Measurements from ENCODE around the gene PITHD1.
"Not testable (repeated sequence)": the region's sequence is repeated elsewhere in the genome, so short reads cannot be mapped to it uniquely, and the experiment has no call there.

Gene PITHD1

DNA sequence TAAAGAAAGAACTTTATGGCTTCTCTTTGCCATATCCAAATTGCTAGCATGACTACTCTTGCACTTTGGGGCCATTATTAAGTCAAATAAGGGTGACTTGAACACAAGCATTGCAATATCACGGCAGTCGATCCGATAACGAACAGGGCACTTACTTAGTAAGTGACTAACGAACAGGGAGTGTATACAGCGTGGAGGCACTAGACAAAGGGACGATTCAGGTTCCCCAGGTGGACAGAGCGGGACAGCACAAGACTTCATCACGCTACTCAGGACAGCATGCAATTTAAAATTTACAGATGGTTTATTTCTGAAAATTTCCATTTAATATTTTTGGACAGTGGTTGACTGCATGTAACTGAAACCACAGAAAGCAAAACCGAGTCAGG, 5.4 kb upstream of the PITHD1 start:
- no peak for DNase-seq (ENCODE audit: low spot score)

DNA sequence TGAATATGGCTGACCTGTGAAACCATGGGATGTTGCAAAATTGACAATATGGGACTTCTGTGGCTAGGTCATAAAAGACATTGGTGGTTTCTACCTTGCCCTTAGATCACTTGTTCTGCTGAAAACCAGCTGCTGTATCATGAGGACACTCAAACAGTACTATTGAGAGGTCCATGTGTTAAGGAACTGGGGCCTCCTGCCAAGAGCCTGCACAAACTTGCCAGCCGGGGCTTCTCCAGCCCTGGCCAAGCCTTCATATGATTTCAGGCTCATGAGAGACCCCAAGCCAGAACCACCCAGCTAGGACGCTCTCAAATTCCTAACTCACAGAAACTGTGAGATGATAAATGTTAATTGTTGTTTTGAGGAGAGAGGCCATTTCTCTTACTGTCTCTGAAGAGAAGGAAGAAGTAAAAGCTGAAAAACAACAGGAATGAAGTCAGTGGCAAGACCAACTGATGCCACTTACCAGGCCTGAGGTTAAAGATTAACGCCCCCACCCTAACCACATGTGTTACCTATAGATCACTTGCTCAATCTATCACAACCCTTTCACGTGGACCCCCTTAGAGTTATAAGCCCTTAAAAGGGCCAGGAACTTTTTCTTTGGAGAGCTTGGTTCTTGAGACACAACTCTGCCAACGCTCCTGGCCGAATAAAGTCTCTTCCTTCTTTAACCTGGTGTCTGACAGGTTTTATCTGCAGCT, 3.9 kb upstream of the PITHD1 start:
- DNase-seq (ENCODE audit: low spot score), result no peak

GRCh38 chr1:23776217-23776616, 2.0 kb upstream of the PITHD1 start:
- DNase-seq (ENCODE audit: low spot score), result no peak

- DNase-seq (ENCODE audit: low spot score), result no peak
Observed at GRCh38 chr1:23779826-23780371, 1.7 kb downstream of the PITHD1 start.

- DNase-seq (ENCODE audit: low spot score), result not testable (repeated sequence)
Observed at GRCh38 chr1:23783141-23783540, 4.9 kb downstream of the PITHD1 start.

GRCh38 chr1:23784846-23785245, 6.6 kb downstream of the PITHD1 start:
- no peak for DNase-seq (ENCODE audit: low spot score)

GRCh38 chr1:23787701-23788100, 9.5 kb downstream of the PITHD1 start:
- no peak for DNase-seq (ENCODE audit: low spot score)

GRCh38 chr1:23788695-23789094, 10.5 kb downstream of the PITHD1 start:
- no peak for DNase-seq (ENCODE audit: low spot score)

- peak; percentile 84 for DNase-seq (ENCODE audit: low spot score)
Observed at GRCh38 chr1:23790696-23791515, 12.7 kb downstream of the PITHD1 start, which contains the start of gene LYPLA2. Gene LYPLA2 (plus strand): TSS chr1:23791145. CDS start chr1:23792683, 1,538 bp downstream.

DNA sequence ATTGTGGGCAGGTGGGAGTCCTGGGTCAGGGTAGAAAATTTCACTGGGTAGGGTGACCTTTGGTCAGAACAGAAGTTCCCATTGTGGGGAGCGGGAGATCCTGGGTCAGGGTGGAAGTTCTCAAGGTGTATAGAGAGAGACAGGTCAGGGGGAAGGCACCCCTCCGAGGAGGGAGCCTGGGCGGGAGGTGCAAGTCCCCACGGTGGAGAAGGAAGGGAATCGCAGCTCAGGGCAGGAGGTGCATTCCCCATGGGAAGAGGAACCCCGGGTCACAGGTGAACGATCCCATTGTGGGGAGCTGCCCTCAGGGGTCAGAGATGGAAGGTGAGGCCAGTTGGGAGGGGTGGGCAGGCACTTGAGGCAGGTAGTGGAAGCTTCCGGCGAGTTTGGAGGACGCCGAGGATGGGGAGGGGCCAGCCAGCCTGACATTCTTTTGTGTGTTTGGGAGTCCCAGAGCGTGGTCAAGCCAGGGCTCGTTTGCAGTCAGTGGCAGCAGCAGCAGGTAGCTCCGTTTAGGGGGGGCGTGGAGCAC, 13.4 kb downstream of the PITHD1 start:
- DNase-seq (ENCODE audit: low spot score), result no peak

DNA sequence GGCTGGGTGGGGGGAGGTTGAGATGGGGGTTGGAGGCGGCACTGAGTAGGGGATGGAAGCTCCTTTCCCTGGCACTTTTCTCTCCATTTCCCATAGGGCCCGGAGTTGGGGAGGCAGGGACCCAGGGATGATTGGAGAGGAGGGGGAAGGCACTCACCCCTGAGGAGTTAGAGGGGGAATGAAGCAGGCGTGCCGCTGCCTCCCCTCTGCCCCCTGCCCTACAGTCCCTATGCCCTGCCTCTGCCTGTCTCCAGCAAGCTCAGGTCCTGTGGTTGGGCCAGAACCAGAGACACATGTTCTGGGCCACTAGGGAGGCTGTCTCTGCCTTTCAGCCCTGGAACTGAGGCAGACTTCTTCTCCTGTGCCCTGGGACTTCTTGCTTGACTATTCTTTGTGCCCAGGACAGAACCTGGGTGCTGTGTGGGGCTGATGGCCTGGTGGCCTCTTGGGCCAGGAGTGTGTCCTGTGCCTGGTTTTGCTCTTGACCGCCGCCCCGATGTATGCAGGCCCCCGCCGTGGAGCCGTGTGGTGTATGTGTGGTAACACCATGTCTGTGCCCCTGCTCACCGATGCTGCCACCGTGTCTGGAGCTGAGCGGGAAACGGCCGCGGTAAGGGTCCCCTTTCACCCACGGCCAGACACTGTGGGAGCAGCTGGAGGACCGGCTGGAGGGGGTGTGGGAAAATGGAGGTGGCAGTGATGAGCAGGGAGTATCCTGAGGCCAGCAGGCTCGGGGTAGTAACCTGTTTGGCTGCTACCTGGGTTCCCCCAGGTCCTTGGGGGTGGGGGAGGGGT, 14.1 kb downstream of the PITHD1 start:
- no peak for DNase-seq (ENCODE audit: low spot score)

GRCh38 chr1:23793018-23793781, 15.0 kb downstream of the PITHD1 start:
- no peak for DNase-seq (ENCODE audit: low spot score)

DNA sequence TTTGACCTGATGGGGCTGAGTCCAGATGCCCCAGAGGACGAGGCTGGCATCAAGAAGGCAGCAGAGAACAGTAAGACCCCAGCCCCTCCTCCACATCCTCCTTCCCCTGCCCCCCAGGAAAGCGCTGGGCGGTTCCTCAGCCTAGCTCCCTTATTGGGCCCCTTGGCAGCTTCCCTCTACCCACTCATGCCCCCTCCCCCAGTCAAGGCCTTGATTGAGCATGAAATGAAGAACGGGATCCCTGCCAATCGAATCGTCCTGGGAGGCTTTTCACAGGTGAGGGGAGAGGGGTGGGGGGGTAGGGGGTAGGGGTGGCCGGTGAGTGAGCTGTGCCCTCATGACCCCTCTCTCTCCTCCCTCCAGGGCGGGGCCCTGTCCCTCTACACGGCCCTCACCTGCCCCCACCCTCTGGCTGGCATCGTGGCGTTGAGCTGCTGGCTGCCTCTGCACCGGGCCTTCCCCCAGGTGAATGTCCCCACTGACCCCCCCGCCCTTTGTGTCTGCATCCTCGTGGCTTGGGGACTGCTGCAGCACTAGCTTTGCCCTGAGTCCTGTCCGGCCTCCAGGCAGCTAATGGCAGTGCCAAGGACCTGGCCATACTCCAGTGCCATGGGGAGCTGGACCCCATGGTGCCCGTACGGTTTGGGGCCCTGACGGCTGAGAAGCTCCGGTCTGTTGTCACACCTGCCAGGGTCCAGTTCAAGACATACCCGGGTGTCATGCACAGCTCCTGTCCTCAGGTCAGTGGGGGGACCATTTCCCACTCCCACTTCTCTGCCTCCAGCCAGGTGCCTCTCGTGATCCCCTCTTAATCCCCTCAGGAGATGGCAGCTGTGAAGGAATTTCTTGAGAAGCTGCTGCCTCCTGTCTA, 15.9 kb downstream of the PITHD1 start:
- no peak for DNase-seq (ENCODE audit: low spot score)

- DNase-seq (ENCODE audit: low spot score), result not testable (repeated sequence)
Observed at GRCh38 chr1:23794732-23795182, 16.5 kb downstream of the PITHD1 start.

- DNase-seq (ENCODE audit: low spot score), result no peak
Observed at GRCh38 chr1:23795676-23796465, 17.7 kb downstream of the PITHD1 start.

- no peak for DNase-seq (ENCODE audit: low spot score)
Observed at GRCh38 chr1:23796466-23797271, 18.5 kb downstream of the PITHD1 start.

- DNase-seq (ENCODE audit: low spot score), result no peak
Observed at GRCh38 chr1:23797478-23798448, 19.5 kb downstream of the PITHD1 start.

Data from SK-N-DZ (cell line).